ENCODE results near the gene SLC9A9.

DNA sequence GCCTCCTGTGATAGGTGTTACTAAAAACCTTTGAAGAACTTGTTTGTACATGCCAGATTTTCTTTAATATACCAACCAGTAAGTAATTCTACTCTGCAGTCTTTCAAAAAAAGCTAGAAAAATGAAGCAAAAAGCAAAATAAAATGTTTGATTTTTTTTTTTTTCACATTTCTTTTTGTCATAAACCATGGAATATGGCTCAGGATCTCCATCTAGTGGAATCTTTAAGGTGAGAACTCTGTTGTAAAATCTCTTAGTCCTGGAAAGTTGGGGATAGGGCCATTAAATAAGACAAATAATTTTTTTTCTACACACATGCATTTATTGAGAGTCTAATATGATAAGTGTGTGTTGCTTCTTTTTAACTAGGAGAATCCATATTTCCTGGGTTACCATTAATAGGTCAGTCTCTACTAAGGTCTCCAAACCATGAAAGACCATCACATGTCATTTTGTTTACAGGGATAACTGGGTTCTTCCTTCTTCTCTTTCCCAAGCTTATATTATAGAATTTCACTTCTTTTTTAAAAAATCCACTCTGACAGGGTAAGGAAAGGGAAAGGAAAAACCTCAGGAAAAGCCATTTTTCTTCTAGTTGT is 84.6 kb downstream of the SLC9A9 start:
- TF ChIP-seq, protein P1, sequence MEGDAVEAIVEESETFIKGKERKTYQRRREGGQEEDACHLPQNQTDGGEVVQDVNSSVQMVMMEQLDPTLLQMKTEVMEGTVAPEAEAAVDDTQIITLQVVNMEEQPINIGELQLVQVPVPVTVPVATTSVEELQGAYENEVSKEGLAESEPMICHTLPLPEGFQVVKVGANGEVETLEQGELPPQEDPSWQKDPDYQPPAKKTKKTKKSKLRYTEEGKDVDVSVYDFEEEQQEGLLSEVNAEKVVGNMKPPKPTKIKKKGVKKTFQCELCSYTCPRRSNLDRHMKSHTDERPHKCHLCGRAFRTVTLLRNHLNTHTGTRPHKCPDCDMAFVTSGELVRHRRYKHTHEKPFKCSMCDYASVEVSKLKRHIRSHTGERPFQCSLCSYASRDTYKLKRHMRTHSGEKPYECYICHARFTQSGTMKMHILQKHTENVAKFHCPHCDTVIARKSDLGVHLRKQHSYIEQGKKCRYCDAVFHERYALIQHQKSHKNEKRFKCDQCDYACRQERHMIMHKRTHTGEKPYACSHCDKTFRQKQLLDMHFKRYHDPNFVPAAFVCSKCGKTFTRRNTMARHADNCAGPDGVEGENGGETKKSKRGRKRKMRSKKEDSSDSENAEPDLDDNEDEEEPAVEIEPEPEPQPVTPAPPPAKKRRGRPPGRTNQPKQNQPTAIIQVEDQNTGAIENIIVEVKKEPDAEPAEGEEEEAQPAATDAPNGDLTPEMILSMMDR (IDR thresholded peaks at IDR 0.05): peak; percentile 24 to 37 (median 32)
- no peak for TF ChIP-seq POLR2A (IDR thresholded peaks at IDR 0.05)

Data from right lobe of liver (tissue), 4 donors.